Inferior parietal cortex (tissue), 1 donor: ENCODE data around the gene PSMG4.

Source experiments
- DNase-seq: peaks from one replicate; pipeline ENCODE4 v3.0.0-alpha.2; 2016; ENCODE audit errors: extremely low spot score

The PSMG4 gene

GRCh38 chr6:3276174-3277167 lies 17.7 kb downstream of the PSMG4 start:
- no peak for DNase-seq

- no peak for DNase-seq
Observed at GRCh38 chr6:3277251-3277650, 18.5 kb downstream of the PSMG4 start.

- DNase-seq, result no peak
Observed at GRCh38 chr6:3277851-3278416, 19.2 kb downstream of the PSMG4 start.

GRCh38 chr6:3278691-3279090 lies 19.9 kb downstream of the PSMG4 start:
- no peak for DNase-seq

GRCh38 chr6:3280091-3280490 lies 21.3 kb downstream of the PSMG4 start:
- no peak for DNase-seq

GRCh38 chr6:3280866-3281465 lies 22.2 kb downstream of the PSMG4 start:
- DNase-seq, result no peak

- DNase-seq, result peak; percentile 29
Observed at GRCh38 chr6:3281631-3282475, 23.1 kb downstream of the PSMG4 start.

GRCh38 chr6:3282476-3283236 lies 23.9 kb downstream of the PSMG4 start:
- DNase-seq, result no peak

GRCh38 chr6:3283241-3283640 lies 24.5 kb downstream of the PSMG4 start:
- DNase-seq, result no peak

- no peak for DNase-seq
Observed at GRCh38 chr6:3283641-3284435, 25.1 kb downstream of the PSMG4 start.

- DNase-seq, result no peak
Observed at GRCh38 chr6:3284436-3284876, 25.7 kb downstream of the PSMG4 start.

- peak; percentile 22 for DNase-seq
Observed at GRCh38 chr6:3285049-3285639, 26.4 kb downstream of the PSMG4 start.

- no peak for DNase-seq
Observed at GRCh38 chr6:3285732-3286131, 27.0 kb downstream of the PSMG4 start.

- no peak for DNase-seq
Observed at GRCh38 chr6:3286641-3287171, 28.0 kb downstream of the PSMG4 start.

- no peak for DNase-seq
Observed at GRCh38 chr6:3287308-3287707, 28.6 kb downstream of the PSMG4 start.

- DNase-seq, result no peak
Observed at GRCh38 chr6:3287976-3288707, 29.4 kb downstream of the PSMG4 start.

- DNase-seq, result no peak
Observed at GRCh38 chr6:3288711-3289663, 30.2 kb downstream of the PSMG4 start.

- no peak for DNase-seq
Observed at GRCh38 chr6:3289664-3290055, 30.9 kb downstream of the PSMG4 start.
